ENCODE results near the gene PTAFR.

DNA sequence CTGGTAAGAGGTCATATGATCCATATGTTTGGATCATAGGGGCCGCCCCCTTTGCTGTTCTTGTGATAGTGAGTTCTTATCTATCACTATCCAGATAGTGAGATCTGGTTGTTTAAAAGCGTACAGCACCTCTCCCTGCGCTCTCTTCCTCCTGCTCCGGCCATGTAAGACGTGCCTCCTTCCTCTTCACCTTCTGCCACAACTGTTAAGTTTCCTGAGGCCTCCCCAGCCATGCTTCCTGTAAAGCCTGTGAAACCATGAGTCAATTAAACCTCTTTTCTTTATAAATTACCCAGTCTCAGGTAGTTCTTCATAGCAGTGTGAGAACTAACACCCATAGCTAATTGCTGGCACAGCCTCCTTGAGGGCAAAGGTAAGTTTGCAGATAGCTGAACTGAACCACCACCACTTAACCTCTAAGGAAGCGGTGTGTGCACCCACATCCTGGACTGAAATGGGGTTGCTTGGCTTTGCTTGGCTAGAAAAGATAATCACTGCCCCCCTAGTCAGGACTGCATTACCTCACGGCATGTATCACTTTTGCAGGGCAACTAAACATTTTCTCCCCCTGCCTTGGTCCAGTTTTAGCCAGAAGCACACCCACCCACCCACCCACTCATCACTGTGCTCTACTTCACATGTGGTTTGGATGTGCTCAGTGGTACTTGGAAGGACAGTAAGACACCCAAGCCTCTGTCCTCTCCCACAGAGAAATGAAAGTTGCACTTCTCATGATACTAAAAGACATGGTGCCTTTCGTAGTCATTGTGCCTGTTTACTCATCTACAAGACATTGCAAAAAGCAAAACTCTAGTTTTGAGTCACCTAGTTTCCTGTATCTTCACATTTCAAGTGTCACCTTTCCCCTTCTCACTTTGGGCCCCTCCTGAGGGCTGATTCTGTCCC is 23.1 kb upstream of the PTAFR start:
- no peak for TF ChIP-seq POLR2A (IDR thresholded peaks at IDR 0.05; ENCODE audit: low read length)
- no peak for TF ChIP-seq CTCF (IDR thresholded peaks at IDR 0.05)
- TF ChIP-seq, protein P1, sequence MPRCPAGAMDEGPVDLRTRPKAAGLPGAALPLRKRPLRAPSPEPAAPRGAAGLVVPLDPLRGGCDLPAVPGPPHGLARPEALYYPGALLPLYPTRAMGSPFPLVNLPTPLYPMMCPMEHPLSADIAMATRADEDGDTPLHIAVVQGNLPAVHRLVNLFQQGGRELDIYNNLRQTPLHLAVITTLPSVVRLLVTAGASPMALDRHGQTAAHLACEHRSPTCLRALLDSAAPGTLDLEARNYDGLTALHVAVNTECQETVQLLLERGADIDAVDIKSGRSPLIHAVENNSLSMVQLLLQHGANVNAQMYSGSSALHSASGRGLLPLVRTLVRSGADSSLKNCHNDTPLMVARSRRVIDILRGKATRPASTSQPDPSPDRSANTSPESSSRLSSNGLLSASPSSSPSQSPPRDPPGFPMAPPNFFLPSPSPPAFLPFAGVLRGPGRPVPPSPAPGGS (IDR thresholded peaks at IDR 0.05) = no peak

Measured in A549 (cell line).